A673 (cell line): ENCODE results near the gene SOCS3.

Experiments
- CTCF ChIP-seq: fragments of 300-800, 200-600 bp; sonication (generic); conservative IDR thresholded peaks from 2 replicates; pipeline ENCODE4 v1.5.1; 2017; ENCODE audit warnings: low read depth, mild to moderate bottlenecking, antibody characterized with exemption, low read length, moderate library complexity, mixed read lengths
- EZH2 ChIP-seq: fragments of 200-600 bp; sonication (generic); IDR thresholded peaks from 2 replicates; pipeline ENCODE4 v1.6.1; 2017; ENCODE audit warnings: borderline replicate concordance, low read depth, mild to moderate bottlenecking, mixed read lengths, antibody characterized with exemption, low read length; ENCODE audit not compliant: poor library complexity, severe bottlenecking

DNA sequence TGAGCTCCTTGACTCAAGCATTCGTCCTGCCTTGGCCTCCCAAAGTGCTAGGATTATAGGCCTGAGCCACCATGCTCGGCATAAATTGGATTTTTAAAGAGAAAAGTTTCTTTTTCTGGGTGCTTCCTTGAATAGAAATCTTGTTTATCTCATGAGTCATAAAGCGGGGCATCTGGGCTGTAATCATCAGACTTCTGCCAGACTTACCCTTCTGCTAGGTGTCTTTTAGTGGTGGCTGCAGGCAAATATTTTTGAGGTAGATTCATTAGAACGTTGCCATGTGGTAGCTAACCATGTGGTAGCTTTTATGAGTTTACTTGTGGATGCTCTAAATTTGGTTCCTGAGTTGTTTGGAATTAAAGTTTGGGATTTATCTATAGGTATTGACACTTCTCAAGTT lies 32.0 kb upstream of the SOCS3 start:
- TF ChIP-seq EZH2 (no peak), CTCF (no peak)
